SK-N-SH (cell line): ENCODE measurements around the gene BOLA3. TPM values are rescaled to one million over a fixed set of nuclear protein-coding genes. Genes with fewer than 3 reads are reported as not detected.

Experiments used
- CTCF ChIA-PET: fragments of 300-600, 350-600 bp; formaldehyde crosslinking; extraction: SDS; loops from one replicate; lab custom pipeline; 2021; lab: Yijun Ruan, JAX
- POLR2A ChIA-PET: fragments of 350-600 bp; sonication (Branson Sonifier 250); formaldehyde crosslinking; extraction: SDS; loops from one replicate; lab custom pipeline; 2020; ENCODE audit warnings: antibody characterized with exemption, inconsistent platforms; lab: Yijun Ruan, JAX
- DNase-seq: peaks from one replicate; pipeline ENCODE4 v3.0.0; 2012
- H2AFZ ChIP-seq: fragments of 200-600 bp; sonication (generic); 2 replicates; pipeline ENCODE4 v1.8.1; 2016; ENCODE audit warnings: antibody characterized with exemption, mild to moderate bottlenecking, low read depth
- H3F3A ChIP-seq: fragments of 200-600 bp; sonication (generic); replicated peaks from 2 replicates; pipeline ENCODE3; 2016; ENCODE audit warnings: antibody characterized with exemption, mild to moderate bottlenecking; ENCODE audit not compliant: insufficient read depth
- H3K27ac ChIP-seq, 2 experiments: fragments of 200-500 bp in 1 of 2; fragments of 200-600 bp in 1 of 2; sonication (Bioruptor generic) in 1 of 2; sonication (generic), shearing (Covaris generic) in 1 of 2; 2 replicates each; pipeline versions ENCODE4 v1.5.1 to v1.6.1; 2014 to 2016; ENCODE audit warnings: low read depth in 2 of 2, inconsistent platforms in 1 of 2, low read length in 1 of 2, mild to moderate bottlenecking in 1 of 2, mixed read lengths in 1 of 2
- H3K27me3 ChIP-seq: fragments of 200-600 bp; sonication (generic), shearing (Covaris generic); 2 replicates; pipeline ENCODE4 v1.6.1; 2016; ENCODE audit warnings: mixed run types; ENCODE audit not compliant: insufficient read depth
- H3K36me3 ChIP-seq, 2 experiments: fragments of 200-500 bp in 1 of 2; fragments of 200-600 bp in 1 of 2; sonication (Bioruptor generic) in 1 of 2; sonication (generic) in 1 of 2; replicated peaks in 1 of 2; 2 replicates each; pipeline versions ENCODE3 to v1.5.1; 2014 to 2016; ENCODE audit warnings: low read length in 1 of 2, mild to moderate bottlenecking in 1 of 2; ENCODE audit not compliant: insufficient read depth in 2 of 2, control insufficient read depth in 1 of 2
- H3K4me1 ChIP-seq, 2 experiments: fragments of 200-500 bp in 1 of 2; fragments of 200-600 bp in 1 of 2; sonication (Bioruptor generic) in 1 of 2; sonication (generic), shearing (Covaris generic) in 1 of 2; 2 replicates each; pipeline versions ENCODE4 v1.5.1 to v1.6.1; 2014 to 2016; ENCODE audit warnings: low read depth in 1 of 2, low read length in 1 of 2, mixed run types in 1 of 2; ENCODE audit not compliant: insufficient read depth in 2 of 2, control insufficient read depth in 1 of 2
- H3K4me2 ChIP-seq: fragments of 200-600 bp; sonication (generic), shearing (Covaris generic); 2 replicates; pipeline ENCODE4 v1.6.1; 2017; ENCODE audit warnings: mixed run types
- H3K4me3 ChIP-seq, 2 experiments: fragments of 200-500 bp in 1 of 2; fragments of 200-600 bp in 1 of 2; sonication (Bioruptor generic) in 1 of 2; sonication (generic), shearing (Covaris generic) in 1 of 2; 2 replicates each; pipeline versions ENCODE4 v1.5.1 to v1.8.1; 2014 to 2016; ENCODE audit warnings: low read depth in 2 of 2, inconsistent platforms in 1 of 2, low read length in 1 of 2, mild to moderate bottlenecking in 1 of 2, mixed read lengths in 1 of 2, moderate library complexity in 1 of 2
- H3K79me2 ChIP-seq: fragments of 200-600 bp; sonication (generic); 2 replicates; pipeline ENCODE4 v1.8.1; 2017; ENCODE audit warnings: mild to moderate bottlenecking; ENCODE audit not compliant: insufficient read depth
- H3K9ac ChIP-seq: fragments of 200-600 bp; sonication (generic); 2 replicates; pipeline ENCODE4 v1.6.1; 2017; ENCODE audit warnings: mixed run types
- H3K9me2 ChIP-seq: fragments of 200-600 bp; sonication (generic); 2 replicates; pipeline ENCODE4 v1.6.1; 2017; ENCODE audit warnings: mixed run types
- H3K9me3 ChIP-seq: fragments of 200-600 bp; sonication (generic); 2 replicates; pipeline ENCODE4 v1.6.1; 2017; ENCODE audit warnings: mixed run types, mild to moderate bottlenecking, moderate library complexity
- H4K20me1 ChIP-seq: fragments of 200-600 bp; sonication (generic); 2 replicates; pipeline ENCODE4 v1.6.1; 2017; ENCODE audit warnings: mild to moderate bottlenecking, mixed run types; ENCODE audit not compliant: insufficient read depth
- CTCF ChIP-seq: fragments of 200-600 bp; sonication (generic); IDR thresholded peaks from 2 replicates; pipeline ENCODE4 v1.6.1; 2017; ENCODE audit warnings: antibody characterized with exemption, mild to moderate bottlenecking, moderate library complexity
- ELF1 ChIP-seq: IDR thresholded peaks from 2 replicates; pipeline ENCODE4 v1.4.0; 2012
- EP300 ChIP-seq, 2 experiments: IDR thresholded peaks; 2 replicates each; pipeline versions ENCODE4 v1.4.0 to v1.6.1; 2012; ENCODE audit warnings: borderline replicate concordance in 1 of 2, low read depth in 1 of 2, low read length in 1 of 2
- EZH2phosphoT487 ChIP-seq: fragments of 200-600 bp; sonication (generic); IDR thresholded peaks from 2 replicates; pipeline ENCODE4 v1.6.1; 2017; ENCODE audit warnings: low read depth, mixed run types, mild to moderate bottlenecking, antibody characterized with exemption, moderate library complexity, borderline replicate concordance
- FOSL2 ChIP-seq: IDR thresholded peaks from 2 replicates; pipeline ENCODE4 v1.4.0; 2012; ENCODE audit warnings: low read depth, mild to moderate bottlenecking, moderate library complexity, borderline replicate concordance
- FOXJ3 ChIP-seq: sonication (generic); formaldehyde crosslinking; IDR thresholded peaks from 2 replicates; pipeline ENCODE4 v1.5.1; 2020; ENCODE audit warnings: mild to moderate bottlenecking, missing genetic modification reagents
- FOXM1 ChIP-seq: IDR thresholded peaks from 2 replicates; pipeline ENCODE4 v1.4.0; 2012; ENCODE audit warnings: low read depth, mild to moderate bottlenecking
- GABPA ChIP-seq: IDR thresholded peaks from 2 replicates; pipeline ENCODE4 v1.4.0; 2012; ENCODE audit warnings: low read depth, mild to moderate bottlenecking
- GATA2 ChIP-seq: sonication (generic); formaldehyde crosslinking; IDR thresholded peaks from 2 replicates; pipeline ENCODE4 v1.5.0; 2020; ENCODE audit warnings: mild to moderate bottlenecking, missing genetic modification reagents
- MAX ChIP-seq: IDR thresholded peaks from 2 replicates; pipeline ENCODE4 v1.4.0; 2012; ENCODE audit warnings: low read depth
- MEF2A ChIP-seq: IDR thresholded peaks from 2 replicates; pipeline ENCODE4 v1.4.0; 2012; ENCODE audit warnings: low read depth, borderline replicate concordance
- NFIC ChIP-seq: IDR thresholded peaks from 2 replicates; pipeline ENCODE4 v1.4.0; 2012; ENCODE audit warnings: borderline replicate concordance
- NRF1 ChIP-seq: IDR thresholded peaks from 2 replicates; pipeline ENCODE4 v1.6.1; 2012; ENCODE audit warnings: low read depth, mild to moderate bottlenecking, low read length
- RAD21 ChIP-seq: IDR thresholded peaks from 2 replicates; pipeline ENCODE4 v1.6.1; 2012; ENCODE audit warnings: mild to moderate bottlenecking, low read length
- RFX5 ChIP-seq: IDR thresholded peaks from 2 replicates; pipeline ENCODE4 v1.6.1; 2012; ENCODE audit warnings: mild to moderate bottlenecking, improper control_type of control experiment, low read length
- RXRA ChIP-seq: IDR thresholded peaks from 2 replicates; pipeline ENCODE4 v1.4.0; 2012; ENCODE audit warnings: low read depth, mild to moderate bottlenecking, borderline replicate concordance
- SIN3A ChIP-seq: IDR thresholded peaks from 2 replicates; pipeline ENCODE4 v1.6.1; 2012; ENCODE audit warnings: low read depth, mild to moderate bottlenecking, low read length, moderate library complexity, borderline replicate concordance
- SMC3 ChIP-seq: IDR thresholded peaks from 2 replicates; pipeline ENCODE4 v1.6.1; 2012; ENCODE audit warnings: low read depth, low read length, improper control_type of control experiment
- TEAD4 ChIP-seq: IDR thresholded peaks from 2 replicates; pipeline ENCODE4 v1.4.0; 2012; ENCODE audit warnings: mild to moderate bottlenecking, borderline replicate concordance; ENCODE audit not compliant: insufficient read depth
- ZBTB33 ChIP-seq: IDR thresholded peaks from 2 replicates; pipeline ENCODE4 v1.4.0; 2012; ENCODE audit warnings: low read depth, borderline replicate concordance
- WGBS: methylation state at CpG from one replicate; pipeline ENCODE4 v1.1.6; 2017; ENCODE audit warnings: low lambda C conversion rate; 5-methylcytosine and 5-hydroxymethylcytosine counted together
- polyA plus RNA-seq, 3 experiments: library from polyadenylated mRNA; depleted of rRNA; stranded (reverse); fragments of >200 nt; gene quantifications; 2 replicates each; pipeline ENCODE4 v1.2.3, GENCODE V29; 2012

The BOLA3 gene
- polyA plus RNA-seq, 1 of the 3 experiments (the other 2 are of a cell fraction) = 90.1 TPM

GRCh38 chr2:74194799-74195198 is 47.1 kb upstream of the BOLA3 start:
- H3K9ac ChIP-seq = no peak overlapping the region
- H4K20me1 ChIP-seq = peaks cover 7% of the 10 kb centered on the region
- peaks cover 4% of the 10 kb centered on the region for H3F3A ChIP-seq
- H3K27me3 ChIP-seq = no peaks in the 10 kb centered on the region
- DNase-seq = no peak
- H2AFZ ChIP-seq = no peak overlapping the region
- no peak overlapping the region for H3K4me3 ChIP-seq
- POLR2A ChIA-PET = no interaction called here
- CTCF ChIA-PET = no interaction called here
- no peaks in the 10 kb centered on the region for H3K9me2 ChIP-seq
- 89% methylated on average over 1 of the region's 1 CpG for WGBS
- H3K79me2 ChIP-seq = peaks cover 8% of the 10 kb centered on the region
- no peaks in the 10 kb centered on the region; a peak in 1 of 4 replicates for H3K4me1 ChIP-seq
- H3K4me2 ChIP-seq = no peak overlapping the region
- no peak overlapping the region for H3K27ac ChIP-seq
- no peaks in the 10 kb centered on the region for H3K36me3 ChIP-seq
- H3K9me3 ChIP-seq = no peaks in the 10 kb centered on the region
- TF ChIP-seq MEF2A (no peak), NFIC (no peak), SMC3 (no peak), MAX (no peak), TEAD4 (no peak)
- TF ChIP-seq, all 33 proteins: peak for 0

GRCh38 chr2:74191596-74192380 is 44.1 kb upstream of the BOLA3 start:
- H3F3A ChIP-seq = no peaks in the 10 kb centered on the region
- no peak overlapping the region for H3K4me3 ChIP-seq
- ChIA-PET CTCF (interaction anchor here (1.4 to 1.9 kb wide), 2 partner anchors 8 to 13 kb away, joined by 6 to 9 read pairs; partner anchors contain the start of gene MOB1A), POLR2A (interaction anchor here (1.2 kb wide), 1 partner anchor 13 kb away, joined by 5 read pairs; the partner anchor contains the start of gene MOB1A)
- H3K79me2 ChIP-seq = no peaks in the 10 kb centered on the region
- no peaks in the 10 kb centered on the region for H3K4me1 ChIP-seq
- H4K20me1 ChIP-seq = no peaks in the 10 kb centered on the region
- H3K27me3 ChIP-seq = no peaks in the 10 kb centered on the region
- no peaks in the 10 kb centered on the region for H3K9me3 ChIP-seq
- no peak overlapping the region for H3K4me2 ChIP-seq
- WGBS = 39% methylated on average over 6 of the region's 6 CpGs
- H3K36me3 ChIP-seq = no peaks in the 10 kb centered on the region
- no peak for DNase-seq
- H3K9ac ChIP-seq = no peak overlapping the region
- TF ChIP-seq SIN3A (no peak), FOSL2 (no peak), RXRA (no peak), CTCF (no peak), NRF1 (no peak), SMC3 (no peak), GABPA (no peak), FOXJ3 (CRISPR knock-in tag) (no peak), ZBTB33 (no peak), MEF2A (no peak), ELF1 (no peak), FOXM1 (no peak), RAD21 (no peak), EZH2phosphoT487 (no peak), GATA2 (CRISPR knock-in tag) (no peak), RFX5 (no peak), TEAD4 (no peak), EP300 (IDR thresholded peaks at IDR 0.05; ENCODE audit: borderline replicate concordance in 1 of 2, low read depth in 1 of 2, low read length in 1 of 2) (no peak)
- no peaks in the 10 kb centered on the region for H3K9me2 ChIP-seq
- no peak overlapping the region for H2AFZ ChIP-seq
- H3K27ac ChIP-seq = no peak overlapping the region
